WTC11 (cell line): ENCODE results near the gene TARBP1. TPM values are rescaled to one million over a fixed set of nuclear protein-coding genes. Genes with fewer than 3 reads are reported as not detected.

Source experiments
- ATAC-seq: fragments of 200-7000 bp; cut with Tn5 transposase; 2 replicates; pipeline ENCODE4 v1.10.0; 2021; ENCODE audit warnings: mild to moderate bottlenecking, moderate library complexity
- CTCF ChIA-PET: fragments of 300-600 bp; sonication (Branson Sonifier 250); formaldehyde crosslinking; loops from one replicate; lab custom pipeline; 2021; ENCODE audit warnings: antibody characterized with exemption; lab: Charles Lee
- POLR2A ChIA-PET: fragments of 350-600 bp; sonication (Branson Sonifier 250); formaldehyde crosslinking; loops from one replicate; lab custom pipeline; 2021; ENCODE audit warnings: antibody characterized with exemption; lab: Charles Lee
- DNase-seq: peaks from one replicate; pipeline ENCODE4 v3.0.0; 2021; ENCODE audit warnings: low spot score
- H3K27ac Mint-ChIP-seq: 2 replicates; pipeline ENCODE4 v1.8.0; 2021; ENCODE audit warnings: mixed read lengths
- H3K27me3 Mint-ChIP-seq: 2 replicates; pipeline ENCODE4 v1.8.0; 2021; ENCODE audit warnings: low read depth, mild to moderate bottlenecking, moderate library complexity, mixed read lengths
- H3K36me3 Mint-ChIP-seq: 2 replicates; pipeline ENCODE4 v1.8.0; 2021; ENCODE audit warnings: mixed read lengths
- H3K4me1 Mint-ChIP-seq: 2 replicates; pipeline ENCODE4 v1.8.0; 2022; ENCODE audit warnings: mixed read lengths
- H3K4me3 Mint-ChIP-seq: 2 replicates; pipeline ENCODE4 v1.8.0; 2021; ENCODE audit warnings: mild to moderate bottlenecking, moderate library complexity, mixed read lengths
- H3K9me3 Mint-ChIP-seq: 2 replicates; pipeline ENCODE4 v1.8.0; 2021; ENCODE audit warnings: mixed read lengths
- ATF6 ChIP-seq: sonication (generic); formaldehyde crosslinking; IDR thresholded peaks from 2 replicates; pipeline ENCODE4 v1.8.1; 2023; ENCODE audit warnings: mild to moderate bottlenecking, missing genetic modification reagents
- MYBL2 ChIP-seq: sonication (generic); formaldehyde crosslinking; IDR thresholded peaks from 2 replicates; pipeline ENCODE4 v1.8.1; 2023; ENCODE audit warnings: mild to moderate bottlenecking, moderate library complexity, missing genetic modification reagents
- NFE2L1 ChIP-seq: sonication (generic); formaldehyde crosslinking; IDR thresholded peaks from 2 replicates; pipeline ENCODE4 v1.8.1; 2023; ENCODE audit warnings: missing genetic modification reagents
- OVOL2 ChIP-seq: fragments of 250-450 bp; sonication (Bioruptor Pico); IDR thresholded peaks from 2 replicates; pipeline ENCODE4 v1.9.0; 2021; ENCODE audit warnings: mild to moderate bottlenecking, borderline replicate concordance
- PRDM15 ChIP-seq: sonication (generic); formaldehyde crosslinking; IDR thresholded peaks from 2 replicates; pipeline ENCODE4 v1.8.0; 2022; ENCODE audit warnings: missing genetic modification reagents
- PREB ChIP-seq: sonication (generic); formaldehyde crosslinking; IDR thresholded peaks from 2 replicates; pipeline ENCODE4 v1.8.1; 2022; ENCODE audit warnings: mild to moderate bottlenecking, missing genetic modification reagents, moderate library complexity, borderline replicate concordance
- SMAD3 ChIP-seq: sonication (generic); formaldehyde crosslinking; IDR thresholded peaks from 2 replicates; pipeline ENCODE4 v1.8.0; 2022; ENCODE audit warnings: missing genetic modification reagents, mild to moderate bottlenecking, borderline replicate concordance
- TCF7 ChIP-seq: sonication (generic); formaldehyde crosslinking; IDR thresholded peaks from 2 replicates; pipeline ENCODE4 v1.8.0; 2022; ENCODE audit warnings: mild to moderate bottlenecking, low read depth, missing genetic modification reagents, moderate library complexity
- TEAD4 ChIP-seq: sonication (generic); formaldehyde crosslinking; IDR thresholded peaks from 2 replicates; pipeline ENCODE4 v1.8.0; 2022; ENCODE audit warnings: mild to moderate bottlenecking, missing genetic modification reagents
- TP53 ChIP-seq: sonication (generic); formaldehyde crosslinking; IDR thresholded peaks from 2 replicates; pipeline ENCODE4 v1.8.1; 2023; ENCODE audit warnings: mild to moderate bottlenecking, missing genetic modification reagents
- ZNF121 ChIP-seq: sonication (generic); formaldehyde crosslinking; IDR thresholded peaks from 2 replicates; pipeline ENCODE4 v1.8.0; 2023; ENCODE audit warnings: missing genetic modification reagents
- ZNF416 ChIP-seq: fragments of 250-450 bp; sonication (Bioruptor Pico); IDR thresholded peaks from 2 replicates; pipeline ENCODE4 v1.9.0; 2021; ENCODE audit warnings: mild to moderate bottlenecking, inconsistent platforms
- ZNF423 ChIP-seq: fragments of 250-450 bp; sonication (Bioruptor Pico); IDR thresholded peaks from 2 replicates; pipeline ENCODE4 v2.1.2; 2022; ENCODE audit warnings: mild to moderate bottlenecking, moderate library complexity
- ZSCAN18 ChIP-seq: fragments of 250-450 bp; sonication (Bioruptor Pico); IDR thresholded peaks from 2 replicates; pipeline ENCODE4 v2.1.2; 2022; ENCODE audit warnings: mild to moderate bottlenecking, moderate library complexity
- total RNA-seq: library from RNA; stranded (reverse); gene quantifications from 3 replicates; pipeline ENCODE4 v1.2.3, GENCODE V29; 2021
- TF ChIP-seq, protein P1 (sequence below): sonication (generic); formaldehyde crosslinking; IDR thresholded peaks from 2 replicates; pipeline ENCODE4 v1.8.1; 2023; ENCODE audit warnings: mild to moderate bottlenecking, missing genetic modification reagents
- TF ChIP-seq, protein P2 (sequence below): fragments of 250-450 bp; sonication (Bioruptor Pico); IDR thresholded peaks from 2 replicates; pipeline ENCODE4 v1.9.0; 2021; ENCODE audit warnings: mild to moderate bottlenecking, borderline replicate concordance
- TF ChIP-seq, protein P3 (sequence below): sonication (generic); formaldehyde crosslinking; IDR thresholded peaks from 2 replicates; pipeline ENCODE4 v1.8.0; 2023; ENCODE audit warnings: mild to moderate bottlenecking, missing genetic modification reagents

Gene TARBP1
- total RNA-seq, 1 experiment from 2014 or later, result 24.0 TPM

GRCh38 chr1:234494049-234494448 is 15.1 kb upstream of the TARBP1 start:
- CTCF ChIA-PET, result no interaction called here
- H3K4me1 Mint-ChIP-seq, result peaks cover 24% of the 10 kb centered on the region
- DNase-seq (no peak), ATAC-seq (no peak)
- POLR2A ChIA-PET, result no interaction called here
- no peak overlapping the region for H3K27ac Mint-ChIP-seq
- no peak overlapping the region for H3K4me3 Mint-ChIP-seq
- no peak for TF ChIP-seq ZNF423
- no peak for TF ChIP-seq ATF6 (CRISPR knock-in tag)
- no peak for TF ChIP-seq NFE2L1 (CRISPR knock-in tag)
- TF ChIP-seq, protein P1, sequence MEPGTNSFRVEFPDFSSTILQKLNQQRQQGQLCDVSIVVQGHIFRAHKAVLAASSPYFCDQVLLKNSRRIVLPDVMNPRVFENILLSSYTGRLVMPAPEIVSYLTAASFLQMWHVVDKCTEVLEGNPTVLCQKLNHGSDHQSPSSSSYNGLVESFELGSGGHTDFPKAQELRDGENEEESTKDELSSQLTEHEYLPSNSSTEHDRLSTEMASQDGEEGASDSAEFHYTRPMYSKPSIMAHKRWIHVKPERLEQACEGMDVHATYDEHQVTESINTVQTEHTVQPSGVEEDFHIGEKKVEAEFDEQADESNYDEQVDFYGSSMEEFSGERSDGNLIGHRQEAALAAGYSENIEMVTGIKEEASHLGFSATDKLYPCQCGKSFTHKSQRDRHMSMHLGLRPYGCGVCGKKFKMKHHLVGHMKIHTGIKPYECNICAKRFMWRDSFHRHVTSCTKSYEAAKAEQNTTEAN, result no peak
- TF ChIP-seq ZNF121, result no peak
- TF ChIP-seq SMAD3 (CRISPR knock-in tag), result no peak
- no peak for TF ChIP-seq MYBL2 (CRISPR knock-in tag)
- no peak for TF ChIP-seq ZNF416 (CRISPR knock-in tag)
- no peak for TF ChIP-seq TP53 (CRISPR knock-in tag)
- no peak for TF ChIP-seq PREB
- no peak for TF ChIP-seq ZSCAN18 (CRISPR knock-in tag)
- TF ChIP-seq TEAD4 (CRISPR knock-in tag), result no peak
- TF ChIP-seq, protein P2, sequence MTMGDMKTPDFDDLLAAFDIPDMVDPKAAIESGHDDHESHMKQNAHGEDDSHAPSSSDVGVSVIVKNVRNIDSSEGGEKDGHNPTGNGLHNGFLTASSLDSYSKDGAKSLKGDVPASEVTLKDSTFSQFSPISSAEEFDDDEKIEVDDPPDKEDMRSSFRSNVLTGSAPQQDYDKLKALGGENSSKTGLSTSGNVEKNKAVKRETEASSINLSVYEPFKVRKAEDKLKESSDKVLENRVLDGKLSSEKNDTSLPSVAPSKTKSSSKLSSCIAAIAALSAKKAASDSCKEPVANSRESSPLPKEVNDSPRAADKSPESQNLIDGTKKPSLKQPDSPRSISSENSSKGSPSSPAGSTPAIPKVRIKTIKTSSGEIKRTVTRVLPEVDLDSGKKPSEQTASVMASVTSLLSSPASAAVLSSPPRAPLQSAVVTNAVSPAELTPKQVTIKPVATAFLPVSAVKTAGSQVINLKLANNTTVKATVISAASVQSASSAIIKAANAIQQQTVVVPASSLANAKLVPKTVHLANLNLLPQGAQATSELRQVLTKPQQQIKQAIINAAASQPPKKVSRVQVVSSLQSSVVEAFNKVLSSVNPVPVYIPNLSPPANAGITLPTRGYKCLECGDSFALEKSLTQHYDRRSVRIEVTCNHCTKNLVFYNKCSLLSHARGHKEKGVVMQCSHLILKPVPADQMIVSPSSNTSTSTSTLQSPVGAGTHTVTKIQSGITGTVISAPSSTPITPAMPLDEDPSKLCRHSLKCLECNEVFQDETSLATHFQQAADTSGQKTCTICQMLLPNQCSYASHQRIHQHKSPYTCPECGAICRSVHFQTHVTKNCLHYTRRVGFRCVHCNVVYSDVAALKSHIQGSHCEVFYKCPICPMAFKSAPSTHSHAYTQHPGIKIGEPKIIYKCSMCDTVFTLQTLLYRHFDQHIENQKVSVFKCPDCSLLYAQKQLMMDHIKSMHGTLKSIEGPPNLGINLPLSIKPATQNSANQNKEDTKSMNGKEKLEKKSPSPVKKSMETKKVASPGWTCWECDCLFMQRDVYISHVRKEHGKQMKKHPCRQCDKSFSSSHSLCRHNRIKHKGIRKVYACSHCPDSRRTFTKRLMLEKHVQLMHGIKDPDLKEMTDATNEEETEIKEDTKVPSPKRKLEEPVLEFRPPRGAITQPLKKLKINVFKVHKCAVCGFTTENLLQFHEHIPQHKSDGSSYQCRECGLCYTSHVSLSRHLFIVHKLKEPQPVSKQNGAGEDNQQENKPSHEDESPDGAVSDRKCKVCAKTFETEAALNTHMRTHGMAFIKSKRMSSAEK (CRISPR knock-in tag), result no peak
- H3K27me3 Mint-ChIP-seq, result peaks cover 4% of the 10 kb centered on the region
- H3K36me3 Mint-ChIP-seq, result no peaks in the 10 kb centered on the region
- no peaks in the 10 kb centered on the region for H3K9me3 Mint-ChIP-seq

- Mint-ChIP-seq H3K27me3 (peaks cover 22% of the 10 kb centered on the region), H3K4me1 (peaks cover 31% of the 10 kb centered on the region), H3K36me3 (no peaks in the 10 kb centered on the region), H3K27ac (no peak overlapping the region), H3K9me3 (no peaks in the 10 kb centered on the region), H3K4me3 (no peak overlapping the region)
- CTCF ChIA-PET, result interaction anchor here (0.8 to 1.9 kb wide), 3 partner anchors 8 to 602 kb away, joined by 3 to 8 read pairs (median 4); no protein-coding TSS in a partner anchor
- DNase-seq (no peak), ATAC-seq (peak; percentile 43)
- POLR2A ChIA-PET, result no interaction called here
- TF ChIP-seq, protein P3, sequence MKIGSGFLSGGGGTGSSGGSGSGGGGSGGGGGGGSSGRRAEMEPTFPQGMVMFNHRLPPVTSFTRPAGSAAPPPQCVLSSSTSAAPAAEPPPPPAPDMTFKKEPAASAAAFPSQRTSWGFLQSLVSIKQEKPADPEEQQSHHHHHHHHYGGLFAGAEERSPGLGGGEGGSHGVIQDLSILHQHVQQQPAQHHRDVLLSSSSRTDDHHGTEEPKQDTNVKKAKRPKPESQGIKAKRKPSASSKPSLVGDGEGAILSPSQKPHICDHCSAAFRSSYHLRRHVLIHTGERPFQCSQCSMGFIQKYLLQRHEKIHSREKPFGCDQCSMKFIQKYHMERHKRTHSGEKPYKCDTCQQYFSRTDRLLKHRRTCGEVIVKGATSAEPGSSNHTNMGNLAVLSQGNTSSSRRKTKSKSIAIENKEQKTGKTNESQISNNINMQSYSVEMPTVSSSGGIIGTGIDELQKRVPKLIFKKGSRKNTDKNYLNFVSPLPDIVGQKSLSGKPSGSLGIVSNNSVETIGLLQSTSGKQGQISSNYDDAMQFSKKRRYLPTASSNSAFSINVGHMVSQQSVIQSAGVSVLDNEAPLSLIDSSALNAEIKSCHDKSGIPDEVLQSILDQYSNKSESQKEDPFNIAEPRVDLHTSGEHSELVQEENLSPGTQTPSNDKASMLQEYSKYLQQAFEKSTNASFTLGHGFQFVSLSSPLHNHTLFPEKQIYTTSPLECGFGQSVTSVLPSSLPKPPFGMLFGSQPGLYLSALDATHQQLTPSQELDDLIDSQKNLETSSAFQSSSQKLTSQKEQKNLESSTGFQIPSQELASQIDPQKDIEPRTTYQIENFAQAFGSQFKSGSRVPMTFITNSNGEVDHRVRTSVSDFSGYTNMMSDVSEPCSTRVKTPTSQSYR (CRISPR knock-in tag), result no peak
- TF ChIP-seq OVOL2 (CRISPR knock-in tag) (no peak), TCF7 (CRISPR knock-in tag) (no peak), PRDM15 (no peak)
These were observed 12.0 kb upstream of the TARBP1 start for GRCh38 chr1:234490793-234491479.
